OCI-LY7 (cell line): ENCODE results near the gene SLC22A7. TPM values are rescaled to one million over a fixed set of nuclear protein-coding genes. Genes with fewer than 3 reads are reported as not detected.

Experiments used
- BruUV-seq: library from RNA; stranded (reverse); fragments of 400-500 nt; replicated peaks from 2 replicates; lab custom pipeline; 2021; lab: Mats Ljungman, UMichigan
- CTCF ChIA-PET: fragments of 300-600 bp; sonication (Branson Sonifier 250); formaldehyde crosslinking; loops from one replicate; lab custom pipeline; 2022; ENCODE audit warnings: antibody characterized with exemption; ENCODE audit not compliant: unreplicated experiment; lab: Charles Lee
- POLR2A ChIA-PET: fragments of 300-600 bp; sonication (Branson Sonifier 250); formaldehyde crosslinking; loops from one replicate; lab custom pipeline; 2022; ENCODE audit warnings: antibody characterized with exemption; lab: Charles Lee
- DNase-seq: peaks from one replicate; pipeline ENCODE4 v3.0.0-alpha.2; 2015; ENCODE audit warnings: low spot score
- H2AFZ ChIP-seq: fragments of 200-600 bp; sonication (generic), shearing (Covaris generic); 2 replicates; pipeline ENCODE4 v1.6.1; 2014; ENCODE audit warnings: mild to moderate bottlenecking, antibody characterized with exemption, low read length, moderate library complexity
- H3K27ac ChIP-seq: fragments of 200-600 bp; sonication (generic); 2 replicates; pipeline ENCODE4 v1.5.1; 2014; ENCODE audit warnings: mixed run types, low read depth, mild to moderate bottlenecking, moderate library complexity, low read length, inconsistent platforms; ENCODE audit not compliant: poor library complexity, severe bottlenecking
- H3K36me3 ChIP-seq: fragments of 200-600 bp; sonication (generic); 2 replicates; pipeline ENCODE4 v1.6.1; 2014; ENCODE audit warnings: mild to moderate bottlenecking, antibody characterized with exemption, low read length, moderate library complexity, mixed read lengths; ENCODE audit not compliant: insufficient read depth
- H3K4me1 ChIP-seq: fragments of 200-600 bp; sonication (generic); 2 replicates; pipeline ENCODE4 v1.5.1; 2014; ENCODE audit warnings: mild to moderate bottlenecking, low read length; ENCODE audit not compliant: insufficient read depth, poor library complexity, severe bottlenecking
- H3K4me2 ChIP-seq: fragments of 200-600 bp; sonication (generic); 2 replicates; pipeline ENCODE4 v1.6.1; 2014; ENCODE audit warnings: mild to moderate bottlenecking, low read length
- H3K4me3 ChIP-seq: fragments of 200-600 bp; sonication (generic); 2 replicates; pipeline ENCODE4 v1.5.1; 2014; ENCODE audit warnings: mild to moderate bottlenecking, low read depth, low read length; ENCODE audit not compliant: poor library complexity, severe bottlenecking
- H3K79me2 ChIP-seq: fragments of 200-600 bp; sonication (generic); 2 replicates; pipeline ENCODE4 v1.6.1; 2016; ENCODE audit warnings: low read depth, mild to moderate bottlenecking, low read length, moderate library complexity, mixed read lengths; ENCODE audit not compliant: insufficient read depth
- H3K9me2 ChIP-seq: fragments of 200-600 bp; sonication (generic); 2 replicates; pipeline ENCODE4 v1.6.1; 2016; ENCODE audit warnings: mild to moderate bottlenecking, low read length, mixed read lengths; ENCODE audit not compliant: insufficient read depth
- H3K9me3 ChIP-seq: fragments of 200-600 bp; sonication (generic); 2 replicates; pipeline ENCODE4 v1.6.1; 2014; ENCODE audit warnings: mild to moderate bottlenecking, mixed run types, low read length, mixed read lengths
- H4K20me1 ChIP-seq: fragments of 200-600 bp; sonication (generic); 2 replicates; pipeline ENCODE4 v1.6.1; 2014; ENCODE audit warnings: mild to moderate bottlenecking, antibody characterized with exemption, low read length, moderate library complexity, mixed read lengths; ENCODE audit not compliant: insufficient read depth
- EZH2phosphoT487 ChIP-seq: fragments of 200-600 bp; sonication (generic); IDR thresholded peaks from 2 replicates; pipeline ENCODE4 v1.6.1; 2018; ENCODE audit warnings: low read depth, borderline replicate concordance, mild to moderate bottlenecking, mixed run types, antibody characterized with exemption, low read length, moderate library complexity, mixed read lengths
- intact Hi-C: fragments of 100-400 bp; cut with micrococcal nuclease; formaldehyde crosslinking; loops from one replicate; pipeline ENCODE4 v1.10.0; 2022; ENCODE audit not compliant: unreplicated experiment
- total RNA-seq, 2 experiments: library from RNA; depleted of rRNA in 1 of 2; stranded (reverse); fragments of >200 nt in 1 of 2; shearing (Covaris generic) in 1 of 2; gene quantifications; 2 replicates each; pipeline ENCODE4 v1.2.3, GENCODE V29; 2014 to 2022
- TF ChIP-seq, protein P1 (sequence below): fragments of 200-600 bp; sonication (generic); conservative IDR thresholded peaks from 2 replicates; pipeline ENCODE4 v1.5.1; 2014; ENCODE audit warnings: mild to moderate bottlenecking, antibody characterized with exemption, low read length, moderate library complexity, mixed read lengths

The SLC22A7 gene
- total RNA-seq, 2 experiments from 2014 or later: not detected

DNA sequence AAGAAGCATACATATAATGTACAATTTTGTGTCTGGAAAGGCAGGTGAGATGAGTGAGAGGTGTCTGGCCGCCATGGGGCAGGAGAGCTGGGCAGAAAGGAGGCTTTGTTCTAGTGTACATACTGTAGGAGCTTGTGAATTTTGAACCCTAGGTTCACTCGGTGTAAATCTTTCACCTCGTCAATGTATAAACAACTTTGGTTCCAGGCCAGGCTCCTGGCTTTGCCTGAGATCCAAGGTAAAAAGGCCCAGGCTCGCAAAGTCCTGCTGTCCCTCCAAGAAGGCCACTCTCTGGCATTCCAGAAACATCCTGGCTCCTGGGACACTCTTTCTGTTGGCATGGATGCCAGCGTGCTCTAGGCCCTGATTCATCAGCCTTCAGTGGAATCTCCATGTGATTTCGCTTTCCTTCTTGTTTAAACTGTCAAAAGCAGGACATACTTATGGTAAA lies 7.1 kb upstream of the SLC22A7 start:
- TF ChIP-seq, protein P1, sequence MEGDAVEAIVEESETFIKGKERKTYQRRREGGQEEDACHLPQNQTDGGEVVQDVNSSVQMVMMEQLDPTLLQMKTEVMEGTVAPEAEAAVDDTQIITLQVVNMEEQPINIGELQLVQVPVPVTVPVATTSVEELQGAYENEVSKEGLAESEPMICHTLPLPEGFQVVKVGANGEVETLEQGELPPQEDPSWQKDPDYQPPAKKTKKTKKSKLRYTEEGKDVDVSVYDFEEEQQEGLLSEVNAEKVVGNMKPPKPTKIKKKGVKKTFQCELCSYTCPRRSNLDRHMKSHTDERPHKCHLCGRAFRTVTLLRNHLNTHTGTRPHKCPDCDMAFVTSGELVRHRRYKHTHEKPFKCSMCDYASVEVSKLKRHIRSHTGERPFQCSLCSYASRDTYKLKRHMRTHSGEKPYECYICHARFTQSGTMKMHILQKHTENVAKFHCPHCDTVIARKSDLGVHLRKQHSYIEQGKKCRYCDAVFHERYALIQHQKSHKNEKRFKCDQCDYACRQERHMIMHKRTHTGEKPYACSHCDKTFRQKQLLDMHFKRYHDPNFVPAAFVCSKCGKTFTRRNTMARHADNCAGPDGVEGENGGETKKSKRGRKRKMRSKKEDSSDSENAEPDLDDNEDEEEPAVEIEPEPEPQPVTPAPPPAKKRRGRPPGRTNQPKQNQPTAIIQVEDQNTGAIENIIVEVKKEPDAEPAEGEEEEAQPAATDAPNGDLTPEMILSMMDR: no peak
- TF ChIP-seq EZH2phosphoT487: no peak
- Histone ChIP-seq H3K9me2 (no peaks in the 10 kb centered on the region), H4K20me1 (no peaks in the 10 kb centered on the region), H3K4me2 (no peak overlapping the region), H3K4me3 (no peak overlapping the region), H3K9me3 (no peaks in the 10 kb centered on the region), H3K27ac (no peak overlapping the region), H3K79me2 (no peaks in the 10 kb centered on the region), H3K36me3 (no peaks in the 10 kb centered on the region), H2AFZ (no peak overlapping the region), H3K4me1 (no peaks in the 10 kb centered on the region)
- CTCF ChIA-PET: no interaction called here
- BruUV-seq: no TSS peak
- intact Hi-C loops: no loop called here
- DNase-seq: no peak
- POLR2A ChIA-PET: no interaction called here

DNA sequence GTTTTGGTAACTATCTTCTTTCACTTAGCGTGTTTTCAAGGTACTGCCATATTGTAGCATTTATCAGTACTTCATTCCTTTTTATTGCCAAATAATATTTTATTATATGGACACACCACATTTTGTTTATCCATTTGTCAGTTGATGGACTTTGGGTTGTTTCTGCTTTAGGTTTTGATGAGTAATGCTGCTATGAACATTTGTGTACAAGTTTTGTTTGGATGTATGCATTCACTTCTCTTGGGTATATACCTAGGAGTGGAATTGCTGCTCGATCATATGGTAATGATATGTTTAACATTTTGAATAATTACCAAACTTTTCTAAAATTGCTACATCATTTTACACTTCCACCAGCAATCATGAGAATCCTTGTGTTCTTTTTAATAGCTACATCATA lies 6.4 kb upstream of the SLC22A7 start:
- TF ChIP-seq, protein P1: no peak
- no peak for TF ChIP-seq EZH2phosphoT487
- no TSS peak for BruUV-seq
- Histone ChIP-seq H3K4me3 (no peak overlapping the region), H3K79me2 (no peaks in the 10 kb centered on the region), H4K20me1 (no peaks in the 10 kb centered on the region), H3K36me3 (no peaks in the 10 kb centered on the region), H3K9me2 (no peaks in the 10 kb centered on the region), H3K27ac (no peak overlapping the region), H2AFZ (no peak overlapping the region), H3K9me3 (no peaks in the 10 kb centered on the region), H3K4me1 (no peaks in the 10 kb centered on the region), H3K4me2 (no peak overlapping the region)
- ChIA-PET POLR2A (no interaction called here), CTCF (no interaction called here)
- no peak for DNase-seq
- intact Hi-C loops: no loop called here

DNA sequence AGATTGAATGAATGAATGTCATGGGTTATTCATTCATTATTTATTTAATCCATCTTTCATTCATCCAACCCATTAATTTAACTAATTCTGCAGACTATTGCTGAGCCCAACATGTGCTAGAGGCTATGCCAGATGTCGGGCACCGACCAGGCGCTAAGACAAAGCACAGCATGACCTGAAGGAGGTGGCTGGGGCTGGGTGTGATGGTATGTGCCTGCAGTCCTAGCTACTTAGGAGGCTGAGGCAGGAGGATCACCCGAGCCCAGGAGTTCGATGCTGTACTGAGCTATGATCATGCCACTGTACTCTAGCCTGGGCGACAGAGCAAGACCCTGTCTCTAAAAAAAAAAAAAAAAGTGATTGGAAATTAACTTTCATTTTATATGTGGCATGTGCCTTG lies 5.7 kb upstream of the SLC22A7 start:
- no peak for TF ChIP-seq EZH2phosphoT487
- TF ChIP-seq, protein P1: no peak
- no peaks in the 10 kb centered on the region for H3K9me2 ChIP-seq
- no peaks in the 10 kb centered on the region for H3K9me3 ChIP-seq
- BruUV-seq: no TSS peak
- POLR2A ChIA-PET: interaction anchor here (0.7 kb wide), 1 partner anchor 22 kb away, joined by 3 read pairs; no protein-coding TSS in a partner anchor
- no peak overlapping the region for H3K4me2 ChIP-seq
- no peaks in the 10 kb centered on the region for H3K4me1 ChIP-seq
- intact Hi-C loops: no loop called here
- CTCF ChIA-PET: no interaction called here
- no peaks in the 10 kb centered on the region for H3K36me3 ChIP-seq
- H3K4me3 ChIP-seq: no peak overlapping the region
- H3K79me2 ChIP-seq: no peaks in the 10 kb centered on the region
- H4K20me1 ChIP-seq: no peaks in the 10 kb centered on the region
- H3K27ac ChIP-seq: no peak overlapping the region
- no peak overlapping the region for H2AFZ ChIP-seq
- DNase-seq: no peak
